ENCODE results near the gene INHBE.
A peak's percentile ranks its signal among the peaks of the same experiment; 100 is the strongest.
"Not testable (repeated sequence)": the region's sequence is repeated elsewhere in the genome, so short reads cannot be mapped to it uniquely, and the experiment has no call there.

INHBE gene

DNA sequence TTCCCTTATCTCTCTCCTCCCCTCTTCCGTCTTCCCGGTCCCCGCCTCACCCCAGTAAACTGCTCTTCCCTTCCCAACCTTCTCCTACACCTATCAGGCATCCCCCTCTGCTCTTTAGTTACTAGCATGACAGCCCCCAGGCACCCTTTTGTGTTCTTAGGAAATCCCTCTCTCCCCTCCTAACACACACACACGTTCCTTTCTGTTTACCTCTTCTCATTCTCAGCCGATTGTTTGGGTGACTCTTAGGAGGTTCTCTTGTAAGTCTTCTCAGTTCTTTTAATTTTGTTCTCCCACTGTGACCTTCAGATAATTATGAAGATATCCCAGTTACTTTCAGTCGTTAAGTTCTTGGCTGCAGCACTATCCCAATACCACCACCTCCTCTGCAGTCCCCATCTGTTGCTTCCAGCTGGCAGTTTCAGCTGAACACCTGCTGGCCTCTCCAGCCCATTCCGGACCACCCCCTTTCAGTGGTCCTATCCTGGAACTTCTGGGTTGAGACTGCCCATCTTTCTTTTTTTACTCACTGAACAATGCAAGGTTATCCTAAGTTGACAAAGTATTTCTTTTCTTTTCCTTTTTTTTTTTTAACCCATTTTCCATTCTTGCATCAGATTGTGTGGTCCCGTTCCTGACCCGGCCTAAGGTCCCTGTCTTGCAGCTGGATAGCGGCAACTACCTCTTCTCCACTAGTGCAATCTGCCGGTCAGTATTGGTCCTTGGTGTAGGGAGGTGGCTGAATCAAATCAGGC lies 33.5 kb downstream of the INHBE start:
- peak; percentile 25 for DNase-seq
- no peak overlapping the region for H2BK15ac ChIP-seq (replicated peaks; ENCODE audit: low read depth)
- H4K5ac ChIP-seq (ENCODE audit: low read length): no peak overlapping the region

DNA sequence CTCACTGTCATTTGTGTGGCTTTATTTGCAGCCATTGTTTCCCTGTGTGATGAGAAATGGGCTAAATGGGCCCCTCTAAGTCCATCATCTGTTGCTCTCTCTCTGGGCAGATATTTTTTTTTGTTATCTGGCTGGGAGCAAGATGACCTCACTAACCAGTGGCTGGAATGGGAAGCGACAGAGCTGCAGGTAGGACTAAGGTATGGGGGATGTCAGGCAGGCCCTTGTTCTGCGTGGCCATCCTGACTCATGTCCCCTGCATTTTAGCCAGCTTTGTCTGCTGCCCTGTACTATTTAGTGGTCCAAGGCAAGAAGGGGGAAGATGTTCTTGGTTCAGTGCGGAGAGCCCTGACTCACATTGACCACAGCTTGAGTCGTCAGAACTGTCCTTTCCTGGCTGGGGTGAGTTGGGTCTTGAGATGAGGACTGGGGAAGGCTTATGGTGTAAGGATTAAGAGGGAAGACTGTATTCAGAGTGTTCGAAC lies 34.1 kb downstream of the INHBE start:
- Histone ChIP-seq H3K27me3 (ENCODE audit: insufficient read depth, low read length, poor library complexity) (no peaks in the 10 kb centered on the region), H2AK5ac (ENCODE audit: low read length) (no peak overlapping the region), H3K4me2 (ENCODE audit: low read length) (peak overlapping the region; percentile 85), H2BK15ac (replicated peaks; ENCODE audit: low read depth) (no peak overlapping the region), H3K79me1 (ENCODE audit: low read length) (peaks cover 20% of the 10 kb centered on the region), H3K36me3 (ENCODE audit: control insufficient read depth, insufficient read depth, low read length) (peaks cover 13% of the 10 kb centered on the region), H2BK5ac (ENCODE audit: low read length) (no peak overlapping the region), H3K79me2 (ENCODE audit: control insufficient read depth, insufficient read depth, low read length) (peaks cover 22% of the 10 kb centered on the region), H3K9ac (ENCODE audit: low read length) (peak overlapping the region; percentile 99), H4K5ac (ENCODE audit: low read length) (no peak overlapping the region), H3K4me3 (ENCODE audit: low read length) (peak overlapping the region; percentile 99), H3K56ac (ENCODE audit: low read length) (peak overlapping the region; percentile 99), H3K27ac (ENCODE audit: low read depth, low read length) (no peak overlapping the region), H3K4me1 (ENCODE audit: control insufficient read depth, low read depth, low read length) (peaks cover 3% of the 10 kb centered on the region), H2BK120ac (ENCODE audit: low read depth, low read length) (no peak overlapping the region), H3K23ac (ENCODE audit: low read length) (no peak overlapping the region), H3K4ac (ENCODE audit: low read depth, low read length) (no peak overlapping the region), H3K18ac (ENCODE audit: low read length) (no peak overlapping the region), H4K8ac (ENCODE audit: low read depth, low read length) (no peak overlapping the region)
- DNase-seq: peak; percentile 39
- no CpG with 5 or more reads among the region's 5 CpGs for WGBS (ENCODE audit: extremely low coverage, insufficient coverage, low lambda C conversion rate)

More for the DNA sequence above, 33.5 kb downstream of the INHBE start:
- Histone ChIP-seq H3K4ac (ENCODE audit: low read depth, low read length) (peak overlapping the region; percentile 46), H2BK5ac (ENCODE audit: low read length) (peak overlapping the region; percentile 97), H3K27me3 (ENCODE audit: insufficient read depth, low read length, poor library complexity) (no peaks in the 10 kb centered on the region), H3K36me3 (ENCODE audit: control insufficient read depth, insufficient read depth, low read length) (peaks cover 13% of the 10 kb centered on the region), H3K79me1 (ENCODE audit: low read length) (peaks cover 20% of the 10 kb centered on the region), H3K56ac (ENCODE audit: low read length) (peak overlapping the region; percentile 99), H3K27ac (ENCODE audit: low read depth, low read length) (peak overlapping the region; percentile 79), H3K18ac (ENCODE audit: low read length) (peak overlapping the region; percentile 97), H3K4me2 (ENCODE audit: low read length) (peak overlapping the region; percentile 85), H3K4me1 (ENCODE audit: control insufficient read depth, low read depth, low read length) (peaks cover 3% of the 10 kb centered on the region), H3K79me2 (ENCODE audit: control insufficient read depth, insufficient read depth, low read length) (peaks cover 22% of the 10 kb centered on the region), H2AK5ac (ENCODE audit: low read length) (peak overlapping the region; percentile 99), H3K23ac (ENCODE audit: low read length) (no peak overlapping the region), H2BK120ac (ENCODE audit: low read depth, low read length) (peak overlapping the region; percentile 66), H4K8ac (ENCODE audit: low read depth, low read length) (no peak overlapping the region), H3K4me3 (ENCODE audit: low read length) (peak overlapping the region; percentile 99), H3K9ac (ENCODE audit: low read length) (peak overlapping the region; percentile 99)
- WGBS (ENCODE audit: extremely low coverage, insufficient coverage, low lambda C conversion rate): 100% methylated on average over 3 of the region's 11 CpGs

DNA sequence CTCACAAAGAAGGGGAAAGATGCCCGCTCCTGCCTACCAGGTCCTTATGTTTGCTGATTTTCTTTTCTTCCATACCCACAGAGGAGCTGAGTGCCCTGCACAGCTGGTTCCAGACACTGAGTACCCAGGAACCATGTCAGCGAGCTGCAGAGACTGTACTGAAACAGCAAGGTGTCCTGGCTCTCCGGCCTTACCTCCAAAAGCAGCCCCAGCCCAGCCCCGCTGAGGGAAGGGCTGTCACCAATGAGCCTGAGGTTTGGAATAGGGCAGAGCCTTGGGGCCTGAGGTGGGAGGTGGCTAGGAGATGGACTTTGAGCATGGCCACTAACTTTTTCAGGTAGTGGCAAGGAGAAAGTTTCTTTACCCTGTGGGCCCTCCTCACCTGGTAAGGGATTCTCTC lies 35.0 kb downstream of the INHBE start:
- Histone ChIP-seq H3K4ac (ENCODE audit: low read depth, low read length) (no peak overlapping the region), H2BK120ac (ENCODE audit: low read depth, low read length) (no peak overlapping the region), H3K23ac (ENCODE audit: low read length) (no peak overlapping the region), H3K36me3 (ENCODE audit: control insufficient read depth, insufficient read depth, low read length) (peaks cover 13% of the 10 kb centered on the region), H3K27me3 (ENCODE audit: insufficient read depth, low read length, poor library complexity) (no peaks in the 10 kb centered on the region), H4K8ac (ENCODE audit: low read depth, low read length) (no peak overlapping the region), H3K9ac (ENCODE audit: low read length) (no peak overlapping the region), H3K4me3 (ENCODE audit: low read length) (no peak overlapping the region), H2AK5ac (ENCODE audit: low read length) (no peak overlapping the region), H3K4me2 (ENCODE audit: low read length) (no peak overlapping the region), H4K5ac (ENCODE audit: low read length) (no peak overlapping the region), H3K79me1 (ENCODE audit: low read length) (peaks cover 20% of the 10 kb centered on the region), H3K79me2 (ENCODE audit: control insufficient read depth, insufficient read depth, low read length) (peaks cover 22% of the 10 kb centered on the region), H3K18ac (ENCODE audit: low read length) (no peak overlapping the region), H2BK5ac (ENCODE audit: low read length) (no peak overlapping the region), H3K56ac (ENCODE audit: low read length) (no peak overlapping the region), H3K27ac (ENCODE audit: low read depth, low read length) (no peak overlapping the region), H3K4me1 (ENCODE audit: control insufficient read depth, low read depth, low read length) (peaks cover 3% of the 10 kb centered on the region), H2BK15ac (replicated peaks; ENCODE audit: low read depth) (no peak overlapping the region)
- no CpG with 5 or more reads among the region's 4 CpGs for WGBS (ENCODE audit: extremely low coverage, insufficient coverage, low lambda C conversion rate)
- DNase-seq: no peak

DNA sequence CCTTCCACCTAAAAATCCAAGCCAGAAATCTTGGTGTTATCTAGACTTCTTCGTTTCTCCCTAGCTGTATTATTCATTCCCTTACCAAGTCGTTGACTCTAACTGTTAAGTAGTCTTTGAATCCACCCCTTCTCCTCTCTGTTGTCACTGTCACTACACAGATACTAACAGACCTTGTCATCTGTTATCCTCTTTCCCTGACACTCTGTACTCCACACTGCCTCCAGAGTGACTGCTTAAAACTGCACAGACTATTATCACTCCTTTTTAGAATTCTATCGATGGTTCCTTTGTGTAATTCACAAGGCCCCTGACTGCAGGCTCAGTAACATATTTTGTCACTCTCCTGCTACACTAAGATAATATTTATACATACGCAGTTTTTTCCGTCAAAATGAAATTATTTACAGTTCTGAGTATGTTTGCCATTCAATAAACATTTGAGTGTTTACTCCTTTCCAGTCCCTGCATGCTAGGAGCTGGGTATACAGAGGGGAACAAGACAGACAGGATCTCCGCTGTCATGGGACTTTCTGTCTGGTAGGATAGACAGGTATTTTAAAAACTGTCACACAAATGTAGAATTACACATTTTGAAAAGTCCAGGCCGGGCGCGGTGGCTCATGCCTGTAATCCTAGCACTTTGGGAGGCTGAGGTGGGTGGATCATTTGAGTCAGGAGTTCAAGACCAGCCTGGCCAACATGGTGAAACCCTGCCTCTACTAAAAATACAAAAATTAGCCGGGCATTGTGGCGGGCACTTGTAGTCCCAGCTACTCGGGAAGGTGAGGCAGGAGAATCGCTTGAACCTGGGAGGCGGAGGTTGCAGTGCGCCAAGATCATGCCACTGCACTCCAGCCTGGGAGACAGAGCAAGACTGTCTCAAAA lies 36.5 kb downstream of the INHBE start:
- Histone ChIP-seq H2BK15ac (replicated peaks; ENCODE audit: low read depth) (no peak overlapping the region), H3K18ac (ENCODE audit: low read length) (no peak overlapping the region), H3K23ac (ENCODE audit: low read length) (no peak overlapping the region), H4K5ac (ENCODE audit: low read length) (no peak overlapping the region), H3K79me2 (ENCODE audit: control insufficient read depth, insufficient read depth, low read length) (peaks cover 22% of the 10 kb centered on the region), H3K4me3 (ENCODE audit: low read length) (no peak overlapping the region), H3K27ac (ENCODE audit: low read depth, low read length) (no peak overlapping the region), H3K36me3 (ENCODE audit: control insufficient read depth, insufficient read depth, low read length) (peaks cover 14% of the 10 kb centered on the region), H3K56ac (ENCODE audit: low read length) (no peak overlapping the region), H4K8ac (ENCODE audit: low read depth, low read length) (no peak overlapping the region), H2BK120ac (ENCODE audit: low read depth, low read length) (no peak overlapping the region), H3K4me2 (ENCODE audit: low read length) (no peak overlapping the region), H3K4me1 (ENCODE audit: control insufficient read depth, low read depth, low read length) (peaks cover 3% of the 10 kb centered on the region), H3K4ac (ENCODE audit: low read depth, low read length) (no peak overlapping the region), H3K27me3 (ENCODE audit: insufficient read depth, low read length, poor library complexity) (no peaks in the 10 kb centered on the region), H2AK5ac (ENCODE audit: low read length) (no peak overlapping the region), H2BK5ac (ENCODE audit: low read length) (no peak overlapping the region), H3K79me1 (ENCODE audit: low read length) (peaks cover 20% of the 10 kb centered on the region), H3K9ac (ENCODE audit: low read length) (no peak overlapping the region)
- peak; percentile 68 for DNase-seq
- WGBS (ENCODE audit: extremely low coverage, insufficient coverage, low lambda C conversion rate): no CpG with 5 or more reads among the region's 15 CpGs

DNA sequence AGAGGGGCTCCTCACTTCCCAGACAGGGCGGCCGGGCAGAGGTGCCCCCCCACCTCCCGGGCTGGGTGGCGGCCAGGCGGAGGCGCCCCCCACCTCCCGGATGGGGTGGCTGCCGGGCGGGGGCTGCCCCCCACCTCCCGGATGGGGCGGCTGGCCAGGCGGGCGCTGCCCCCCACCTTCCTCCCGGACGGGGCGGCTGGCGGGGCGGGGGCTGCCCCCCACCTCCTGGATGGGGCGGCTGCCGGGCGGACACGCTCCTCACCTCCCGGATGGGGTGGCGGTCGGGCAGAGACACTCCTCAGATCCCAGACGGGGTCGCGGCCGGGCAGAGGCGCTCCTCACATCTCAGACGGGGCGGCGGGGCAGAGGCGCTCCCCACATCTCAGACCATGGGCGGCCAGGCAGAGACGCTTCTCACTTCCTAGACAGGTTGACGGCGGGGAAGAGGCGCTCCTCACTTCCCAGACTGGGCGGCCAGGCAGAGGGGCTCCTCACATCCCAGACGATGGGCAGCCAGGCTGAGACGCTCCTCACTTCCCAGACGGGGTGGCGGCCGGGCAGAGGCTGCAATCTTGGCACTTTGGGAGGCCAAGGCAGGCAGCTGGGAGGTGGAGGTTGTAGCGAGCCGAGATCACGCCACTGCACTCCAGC lies 40.1 kb downstream of the INHBE start:
- H2BK15ac ChIP-seq (replicated peaks; ENCODE audit: low read depth); H2AK5ac ChIP-seq (ENCODE audit: low read length); H3K4me2 ChIP-seq (ENCODE audit: low read length); H4K5ac ChIP-seq (ENCODE audit: low read length); H3K27me3 ChIP-seq (ENCODE audit: insufficient read depth, low read length, poor library complexity); H3K9ac ChIP-seq (ENCODE audit: low read length); H3K79me2 ChIP-seq (ENCODE audit: control insufficient read depth, insufficient read depth, low read length); H2BK5ac ChIP-seq (ENCODE audit: low read length); H3K56ac ChIP-seq (ENCODE audit: low read length); H3K23ac ChIP-seq (ENCODE audit: low read length); H2BK120ac ChIP-seq (ENCODE audit: low read depth, low read length); H3K4ac ChIP-seq (ENCODE audit: low read depth, low read length); H3K4me3 ChIP-seq (ENCODE audit: low read length); DNase-seq; H3K18ac ChIP-seq (ENCODE audit: low read length); H3K27ac ChIP-seq (ENCODE audit: low read depth, low read length); H3K4me1 ChIP-seq (ENCODE audit: control insufficient read depth, low read depth, low read length); H4K8ac ChIP-seq (ENCODE audit: low read depth, low read length): not testable (repeated sequence)
- no CpG with 5 or more reads among the region's 48 CpGs for WGBS (ENCODE audit: extremely low coverage, insufficient coverage, low lambda C conversion rate)
- peaks cover 21% of the 10 kb centered on the region for H3K79me1 ChIP-seq (ENCODE audit: low read length)
- peaks cover 27% of the 10 kb centered on the region for H3K36me3 ChIP-seq (ENCODE audit: control insufficient read depth, insufficient read depth, low read length)

All from mesendoderm (in vitro differentiated cells).